Hepatocyte (in vitro differentiated cells): ENCODE data around the gene AP1S2. TPM values are rescaled to one million over a fixed set of nuclear protein-coding genes. Genes with fewer than 3 reads are reported as not detected.
A peak's percentile ranks its signal among the peaks of the same experiment; 100 is the strongest.

Source experiments
- DNase-seq: peaks from one replicate; pipeline ENCODE4 v3.0.0-alpha.2; 2016; ENCODE audit warnings: low spot score
- H2AFZ ChIP-seq: fragments of 200-600 bp; sonication (generic); 2 replicates; pipeline ENCODE4 v1.6.0; 2016; ENCODE audit warnings: antibody characterized with exemption, mild to moderate bottlenecking
- H3K27ac ChIP-seq: fragments of 200-600 bp; sonication (generic); 2 replicates; pipeline ENCODE4 v1.5.1; 2016; ENCODE audit warnings: mild to moderate bottlenecking
- H3K27me3 ChIP-seq: fragments of 200-600 bp; sonication (generic); 2 replicates; pipeline ENCODE4 v1.6.1; 2016
- H3K36me3 ChIP-seq: fragments of 200-600 bp; sonication (generic); replicated peaks from 2 replicates; pipeline ENCODE4 v1.5.1; 2016; ENCODE audit warnings: low read depth; ENCODE audit not compliant: insufficient read depth
- H3K4me1 ChIP-seq: fragments of 200-600 bp; sonication (generic); 2 replicates; pipeline ENCODE4 v1.5.1; 2016; ENCODE audit warnings: mild to moderate bottlenecking, moderate library complexity; ENCODE audit not compliant: insufficient read depth
- H3K4me2 ChIP-seq: fragments of 200-600 bp; sonication (generic); 2 replicates; pipeline ENCODE4 v1.6.0; 2016
- H3K4me3 ChIP-seq: fragments of 200-600 bp; sonication (generic); 2 replicates; pipeline ENCODE4 v1.5.1; 2016; ENCODE audit warnings: mild to moderate bottlenecking
- H3K79me2 ChIP-seq: fragments of 200-600 bp; sonication (generic); 2 replicates; pipeline ENCODE4 v1.6.0; 2017; ENCODE audit warnings: mild to moderate bottlenecking
- H3K9me2 ChIP-seq: fragments of 200-600 bp; sonication (generic); replicated peaks from 2 replicates; pipeline ENCODE4 v1.6.0; 2017; ENCODE audit warnings: mild to moderate bottlenecking; ENCODE audit not compliant: insufficient read depth
- H3K9me3 ChIP-seq: fragments of 200-600 bp; sonication (generic); 2 replicates; pipeline ENCODE4 v1.5.1; 2016; ENCODE audit warnings: low read depth, mild to moderate bottlenecking
- H4K20me1 ChIP-seq: fragments of 200-600 bp; sonication (generic); 2 replicates; pipeline ENCODE4 v1.6.0; 2016; ENCODE audit warnings: mild to moderate bottlenecking; ENCODE audit not compliant: insufficient read depth, poor library complexity, severe bottlenecking
- CTCF ChIP-seq: fragments of 200-600 bp; sonication (generic); IDR thresholded peaks from 2 replicates; pipeline ENCODE4 v1.5.1; 2016; ENCODE audit warnings: antibody characterized with exemption, mild to moderate bottlenecking; ENCODE audit not compliant: poor library complexity
- EZH2 ChIP-seq: fragments of 200-600 bp; sonication (generic); IDR thresholded peaks from 2 replicates; pipeline ENCODE4 v1.6.1; 2016; ENCODE audit warnings: antibody characterized with exemption, mild to moderate bottlenecking, borderline replicate concordance
- EZH2phosphoT487 ChIP-seq: fragments of 200-600 bp; sonication (generic); IDR thresholded peaks from one replicate; pipeline ENCODE4 v1.6.1; 2018; ENCODE audit warnings: antibody characterized with exemption, mild to moderate bottlenecking, low read depth, moderate library complexity; ENCODE audit not compliant: unreplicated experiment, severe bottlenecking
- WGBS: methylation state at CpG from one replicate; pipeline ENCODE4 v1.1.6; 2016; ENCODE audit warnings: low lambda C conversion rate; ENCODE audit errors: missing lambda C conversion rate; 5-methylcytosine and 5-hydroxymethylcytosine counted together
- polyA plus RNA-seq: library from polyadenylated mRNA; unstranded; fragments of >200 nt; fragmentation: Nextera tagmentation; extraction: Ambion mirVana; gene quantifications from 2 replicates; pipeline ENCODE4 v1.2.1, GENCODE V29; 2016
- total RNA-seq: library from RNA; depleted of rRNA; stranded (reverse); fragments of >200 nt; gene quantifications from 2 replicates; pipeline ENCODE4 v1.2.3, GENCODE V29; 2014

AP1S2 gene
- total and polyA plus RNA-seq, 2 experiments from 2014 or later = 29.0 to 69.2 TPM

- DNase-seq = no peak
- Histone ChIP-seq H3K27ac (no peak overlapping the region), H3K27me3 (no peaks in the 10 kb centered on the region), H3K4me1 (peaks cover 6% of the 10 kb centered on the region), H3K4me3 (no peak overlapping the region), H2AFZ (no peak overlapping the region), H3K4me2 (no peak overlapping the region), H3K9me2 (no peaks in the 10 kb centered on the region), H3K36me3 (no peaks in the 10 kb centered on the region), H4K20me1 (no peaks in the 10 kb centered on the region), H3K79me2 (peaks cover 9% of the 10 kb centered on the region), H3K9me3 (no peaks in the 10 kb centered on the region)
- 94% methylated on average over 1 of the region's 1 CpG for WGBS
- TF ChIP-seq EZH2 (no peak), CTCF (no peak), EZH2phosphoT487 (no peak)
Observed at GRCh38 chrX:15858051-15858450, 3.4 kb upstream of the AP1S2 start.

- DNase-seq = no peak
- no peak overlapping the region for H2AFZ ChIP-seq
- H3K27ac ChIP-seq = no peak overlapping the region
- H3K36me3 ChIP-seq = no peaks in the 10 kb centered on the region
- no peaks in the 10 kb centered on the region for H3K9me2 ChIP-seq
- peaks cover 6% of the 10 kb centered on the region for H3K4me1 ChIP-seq
- H4K20me1 ChIP-seq = no peaks in the 10 kb centered on the region
- H3K27me3 ChIP-seq = no peaks in the 10 kb centered on the region
- no peak for TF ChIP-seq EZH2
- TF ChIP-seq EZH2phosphoT487 = no peak
- TF ChIP-seq CTCF = no peak
- peaks cover 23% of the 10 kb centered on the region for H3K79me2 ChIP-seq
- no peak overlapping the region for H3K4me3 ChIP-seq
- 50% methylated on average over 1 of the region's 1 CpG for WGBS
- H3K9me3 ChIP-seq = no peaks in the 10 kb centered on the region
- no peak overlapping the region for H3K4me2 ChIP-seq
Observed at GRCh38 chrX:15856636-15857035, 2.0 kb upstream of the AP1S2 start.

GRCh38 chrX:15856222-15856587 lies 1.6 kb upstream of the AP1S2 start:
- H3K4me3 ChIP-seq = no peak overlapping the region
- peaks cover 6% of the 10 kb centered on the region for H3K4me1 ChIP-seq
- H3K4me2 ChIP-seq = peak overlapping the region; percentile 92
- no peaks in the 10 kb centered on the region for H3K9me3 ChIP-seq
- H3K27me3 ChIP-seq = no peaks in the 10 kb centered on the region
- TF ChIP-seq EZH2phosphoT487 = no peak
- TF ChIP-seq EZH2 = no peak
- TF ChIP-seq CTCF = no peak
- peak overlapping the region; percentile 78 for H3K27ac ChIP-seq
- no peaks in the 10 kb centered on the region for H3K36me3 ChIP-seq
- 49% methylated on average over 4 of the region's 4 CpGs for WGBS
- peak overlapping the region; percentile 61 for H2AFZ ChIP-seq
- peaks cover 24% of the 10 kb centered on the region for H3K79me2 ChIP-seq
- no peaks in the 10 kb centered on the region for H3K9me2 ChIP-seq
- H4K20me1 ChIP-seq = no peaks in the 10 kb centered on the region
- no peak for DNase-seq

- Histone ChIP-seq H3K4me1 (peaks cover 6% of the 10 kb centered on the region), H3K4me2 (peak overlapping the region; percentile 92), H3K4me3 (peak overlapping the region; percentile 33), H2AFZ (peak overlapping the region; percentile 61), H3K27me3 (no peaks in the 10 kb centered on the region), H3K27ac (peak overlapping the region; percentile 78), H3K79me2 (peaks cover 24% of the 10 kb centered on the region), H4K20me1 (no peaks in the 10 kb centered on the region), H3K9me2 (no peaks in the 10 kb centered on the region), H3K9me3 (no peaks in the 10 kb centered on the region), H3K36me3 (no peaks in the 10 kb centered on the region)
- TF ChIP-seq EZH2phosphoT487 = no peak
- TF ChIP-seq CTCF = no peak
- no peak for TF ChIP-seq EZH2
- peak; percentile 18 for DNase-seq
- 15% methylated on average over 16 of the region's 16 CpGs for WGBS
Observed at GRCh38 chrX:15855568-15856221, 1.1 kb upstream of the AP1S2 start.
